Upper lobe of right lung (tissue), 1 donor: Measurements from ENCODE around the gene GDPD5. TPM values are rescaled to one million over a fixed set of nuclear protein-coding genes. Genes with fewer than 3 reads are reported as not detected.
A peak's percentile ranks its signal among the peaks of the same experiment; 100 is the strongest.

ENCODE experiments used
- ATAC-seq: fragments of 200-7000 bp; cut with Tn5 transposase; one replicate; pipeline ENCODE4 v1.9.1; 2020; ENCODE audit warnings: mild to moderate bottlenecking, moderate library complexity
- DNase-seq: peaks from one replicate; pipeline ENCODE4 v3.0.0-alpha.2; 2020
- H3K27ac ChIP-seq: fragments of 200-600 bp; one replicate; pipeline ENCODE4 v1.8.0; 2022
- H3K27me3 ChIP-seq: fragments of 200-600 bp; one replicate; pipeline ENCODE4 v1.8.0; 2022; ENCODE audit warnings: mild to moderate bottlenecking
- H3K36me3 ChIP-seq: fragments of 200-600 bp; one replicate; pipeline ENCODE4 v1.8.0; 2022
- H3K4me1 ChIP-seq: fragments of 200-600 bp; one replicate; pipeline ENCODE4 v1.8.0; 2022
- H3K4me3 ChIP-seq: fragments of 200-600 bp; one replicate; pipeline ENCODE4 v1.8.0; 2022; ENCODE audit warnings: mild to moderate bottlenecking
- H3K9me3 ChIP-seq: fragments of 200-600 bp; one replicate; pipeline ENCODE4 v1.8.0; 2022
- CTCF ChIP-seq: fragments of 200-600 bp; IDR thresholded peaks from one replicate; pipeline ENCODE4 v1.8.0; 2022; ENCODE audit warnings: antibody characterized with exemption
- intact Hi-C: fragments of 100-400 bp; cut with DNase I; formaldehyde crosslinking; loops from one replicate; pipeline ENCODE4 v1.11.0; 2022
- total RNA-seq: library from RNA; stranded (reverse); fragmentation: NEBNext Ultra II Directional; extraction: Animal tissue kit (Norgen Biotek cat#: 25700); gene quantifications from one replicate; pipeline ENCODE4 v1.2.1, GENCODE V29; 2021
- donor health status: DM: no; HTN: yes; CAD: no; lungs with severe emphysema.

Gene GDPD5
- total RNA-seq, 1 donor from 2014 or later: 19.3 TPM

GRCh38 chr11:75496305-75496752 is 29.4 kb downstream of the GDPD5 start:
- Histone ChIP-seq H3K4me3 (no peak overlapping the region), H3K9me3 (no peaks in the 10 kb centered on the region), H3K27me3 (no peaks in the 10 kb centered on the region), H3K36me3 (no peaks in the 10 kb centered on the region), H3K27ac (no peak overlapping the region), H3K4me1 (peaks cover 14% of the 10 kb centered on the region)
- DNase-seq (no peak), ATAC-seq (no peak)
- intact Hi-C loops: no loop called here
- TF ChIP-seq CTCF: peak; percentile 9

DNA sequence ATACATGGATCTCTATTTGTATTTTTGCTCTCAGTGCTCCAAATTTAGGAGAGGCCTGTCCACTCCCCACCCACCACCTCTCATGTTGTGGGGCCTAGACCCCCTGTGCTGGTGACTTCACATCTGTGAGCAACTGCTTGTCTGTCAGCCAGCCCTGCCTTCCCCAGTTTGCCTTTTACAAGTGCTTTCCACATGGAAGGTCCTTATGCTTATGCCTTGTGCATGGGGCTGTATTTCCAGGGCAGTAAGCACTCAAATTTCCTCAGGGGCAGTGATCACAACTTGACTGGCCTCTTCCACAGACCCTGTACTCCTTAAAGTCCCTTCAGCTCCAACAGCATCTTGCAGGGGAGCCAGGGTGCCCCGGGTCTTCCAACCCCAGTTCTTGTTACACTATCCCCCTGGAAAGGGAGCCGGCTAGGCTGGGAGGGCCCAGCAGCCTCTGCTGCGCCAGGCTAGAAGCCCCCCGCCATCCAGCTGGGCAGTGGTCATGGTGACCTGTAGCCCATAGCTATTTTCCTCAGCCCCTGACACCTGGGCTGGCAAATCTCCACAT is 29.9 kb downstream of the GDPD5 start:
- Histone ChIP-seq H3K27me3 (no peaks in the 10 kb centered on the region), H3K4me1 (peaks cover 16% of the 10 kb centered on the region), H3K27ac (no peak overlapping the region), H3K4me3 (no peak overlapping the region), H3K9me3 (no peaks in the 10 kb centered on the region), H3K36me3 (no peaks in the 10 kb centered on the region)
- no peak for TF ChIP-seq CTCF
- DNase-seq (no peak), ATAC-seq (no peak)
- intact Hi-C loops: no loop called here

- intact Hi-C loops: no loop called here
- no peaks in the 10 kb centered on the region for H3K27me3 ChIP-seq
- DNase-seq (no peak), ATAC-seq (no peak)
- no peak overlapping the region for H3K27ac ChIP-seq
- H3K4me3 ChIP-seq: no peak overlapping the region
- H3K36me3 ChIP-seq: no peaks in the 10 kb centered on the region
- H3K4me1 ChIP-seq: peaks cover 2% of the 10 kb centered on the region
- TF ChIP-seq CTCF: no peak
- H3K9me3 ChIP-seq: no peaks in the 10 kb centered on the region
Observed at GRCh38 chr11:75493626-75494025, 32.1 kb downstream of the GDPD5 start.

- DNase-seq: no peak
Observed at GRCh38 chr11:75492181-75492820, 33.4 kb downstream of the GDPD5 start.

DNA sequence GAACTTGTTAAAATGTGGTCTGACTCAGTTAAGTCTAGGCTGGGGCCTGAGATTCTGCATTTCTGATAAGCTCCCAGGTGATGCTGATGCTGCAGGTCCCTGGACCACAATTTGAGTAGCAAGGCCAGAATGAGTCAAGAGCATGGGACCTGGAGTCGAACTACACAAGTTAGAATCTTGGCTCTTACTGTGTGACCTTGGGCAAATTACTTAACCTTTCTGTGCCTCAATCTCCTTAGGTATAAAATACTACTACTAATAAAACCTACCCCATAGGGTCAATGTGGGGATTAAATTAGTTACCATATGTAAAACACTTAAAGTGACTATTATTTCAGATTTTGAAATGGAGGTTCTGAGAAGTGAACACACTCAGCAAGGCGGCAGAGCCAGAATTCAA is 34.3 kb downstream of the GDPD5 start:
- ATAC-seq (no peak), DNase-seq (no peak)

More at GRCh38 chr11:75492181-75492820, 33.4 kb downstream of the GDPD5 start:
- no peaks in the 10 kb centered on the region for H3K27me3 ChIP-seq
- intact Hi-C loops: no loop called here
- no peak overlapping the region for H3K27ac ChIP-seq
- peaks cover 2% of the 10 kb centered on the region for H3K4me1 ChIP-seq
- no peak overlapping the region for H3K4me3 ChIP-seq
- peak; percentile 37 for ATAC-seq
- H3K9me3 ChIP-seq: no peaks in the 10 kb centered on the region
- no peak for TF ChIP-seq CTCF
- H3K36me3 ChIP-seq: no peaks in the 10 kb centered on the region

More for the DNA sequence above, 34.3 kb downstream of the GDPD5 start:
- no peak for TF ChIP-seq CTCF
- peaks cover 2% of the 10 kb centered on the region for H3K4me1 ChIP-seq
- no peaks in the 10 kb centered on the region for H3K36me3 ChIP-seq
- H3K4me3 ChIP-seq: no peak overlapping the region
- H3K27ac ChIP-seq: no peak overlapping the region
- H3K27me3 ChIP-seq: no peaks in the 10 kb centered on the region
- H3K9me3 ChIP-seq: no peaks in the 10 kb centered on the region
- intact Hi-C loops: no loop called here
